IPS-NIHi7 (cell line): Measurements from ENCODE around the gene KCTD7.
"Not testable (repeated sequence)": the region's sequence is repeated elsewhere in the genome, so short reads cannot be mapped to it uniquely, and the experiment has no call there.

Experiments
- DNase-seq: peaks from one replicate; pipeline ENCODE4 v3.0.0; 2012; ENCODE audit warnings: mixed read lengths; ENCODE audit errors: extremely low spot score

The KCTD7 gene

GRCh38 chr7:66628361-66629221, at the start of gene KCTD7:
TSS of gene KCTD7 (plus strand) at chr7:66628881. CDS start at chr7:66629065, 184 bp downstream.
- DNase-seq: peak; percentile 99

- not testable (repeated sequence) for DNase-seq
Measured at GRCh38 chr7:66580380-66580779, 48.3 kb upstream of the KCTD7 start.

- DNase-seq: not testable (repeated sequence)
Measured at GRCh38 chr7:66582816-66583489, 45.7 kb upstream of the KCTD7 start.

GRCh38 chr7:66583490-66584110, 45.1 kb upstream of the KCTD7 start:
- DNase-seq: no peak

GRCh38 chr7:66586181-66586580, 42.5 kb upstream of the KCTD7 start:
- DNase-seq: no peak

- DNase-seq: not testable (repeated sequence)
Measured at GRCh38 chr7:66588226-66588625, 40.5 kb upstream of the KCTD7 start.

- not testable (repeated sequence) for DNase-seq
Measured at GRCh38 chr7:66588856-66589570, 39.7 kb upstream of the KCTD7 start.

GRCh38 chr7:66590302-66591057, 38.2 kb upstream of the KCTD7 start:
- not testable (repeated sequence) for DNase-seq

GRCh38 chr7:66591058-66591798, 37.5 kb upstream of the KCTD7 start:
- DNase-seq: not testable (repeated sequence)

- peak; percentile 93 for DNase-seq
Measured at GRCh38 chr7:66591799-66592596, 36.7 kb upstream of the KCTD7 start.

GRCh38 chr7:66592597-66593146, 36.0 kb upstream of the KCTD7 start:
- peak; percentile 13 for DNase-seq

GRCh38 chr7:66594082-66594481, 34.6 kb upstream of the KCTD7 start:
- not testable (repeated sequence) for DNase-seq

GRCh38 chr7:66597461-66597860, 31.2 kb upstream of the KCTD7 start:
- DNase-seq: no peak

- no peak for DNase-seq
Measured at GRCh38 chr7:66602159-66602558, 26.5 kb upstream of the KCTD7 start.

- no peak for DNase-seq
Measured at GRCh38 chr7:66604198-66604597, 24.5 kb upstream of the KCTD7 start.

GRCh38 chr7:66606540-66607291, 22.0 kb upstream of the KCTD7 start:
- DNase-seq: peak; percentile 15

- no peak for DNase-seq
Measured at GRCh38 chr7:66609176-66609575, 19.5 kb upstream of the KCTD7 start.

- not testable (repeated sequence) for DNase-seq
Measured at GRCh38 chr7:66614596-66614995, 14.1 kb upstream of the KCTD7 start.
